GM08714 (cell line): ENCODE results near the gene TMEM151A.
"Not testable (repeated sequence)": the region's sequence is repeated elsewhere in the genome, so short reads cannot be mapped to it uniquely, and the experiment has no call there.

ENCODE experiments used
- H3K4me3 ChIP-seq: fragments of 200-500 bp; sonication (Bioruptor generic); 2 replicates; pipeline ENCODE4 v1.5.1; 2014; ENCODE audit warnings: mild to moderate bottlenecking, low read length, inconsistent platforms
- ZNF274 ChIP-seq: IDR thresholded peaks from 2 replicates; pipeline ENCODE4 v1.6.1; 2012; ENCODE audit warnings: mild to moderate bottlenecking, low read depth, low read length

The TMEM151A gene

GRCh38 chr11:66291706-66292542, at the start of gene TMEM151A:
TSS of gene TMEM151A (plus strand) at chr11:66291894. CDS start at chr11:66292014, 120 bp downstream.
- no peak for TF ChIP-seq ZNF274
- H3K4me3 ChIP-seq, result no peak within 1 kb of the TSS

- no peak overlapping the region for H3K4me3 ChIP-seq
- TF ChIP-seq ZNF274, result no peak
Measured at GRCh38 chr11:66242095-66242765, 49.5 kb upstream of the TMEM151A start.

- H3K4me3 ChIP-seq, result no peak overlapping the region
- TF ChIP-seq ZNF274, result no peak
Measured at GRCh38 chr11:66243782-66244535, 47.7 kb upstream of the TMEM151A start.

- H3K4me3 ChIP-seq, result no peak overlapping the region
- TF ChIP-seq ZNF274, result no peak
Measured at GRCh38 chr11:66247295-66247694, 44.4 kb upstream of the TMEM151A start.

- TF ChIP-seq ZNF274, result no peak
- H3K4me3 ChIP-seq, result no peak overlapping the region
Measured at GRCh38 chr11:66247801-66248200, 43.9 kb upstream of the TMEM151A start.

- no peak for TF ChIP-seq ZNF274
Measured at GRCh38 chr11:66248903-66249302, 42.8 kb upstream of the TMEM151A start.

GRCh38 chr11:66251809-66252208, 39.9 kb upstream of the TMEM151A start:
- H3K4me3 ChIP-seq, result no peak overlapping the region

More at GRCh38 chr11:66248903-66249302, 42.8 kb upstream of the TMEM151A start:
- no peak overlapping the region for H3K4me3 ChIP-seq

GRCh38 chr11:66253081-66253480, 38.6 kb upstream of the TMEM151A start:
- H3K4me3 ChIP-seq, result not testable (repeated sequence)

More at GRCh38 chr11:66251809-66252208, 39.9 kb upstream of the TMEM151A start:
- TF ChIP-seq ZNF274, result no peak

GRCh38 chr11:66258473-66258893, 33.2 kb upstream of the TMEM151A start:
- TF ChIP-seq ZNF274, result no peak
- peak overlapping the region; percentile 86 for H3K4me3 ChIP-seq

- H3K4me3 ChIP-seq, result no peak overlapping the region
- TF ChIP-seq ZNF274, result no peak
Measured at GRCh38 chr11:66259225-66259624, 32.5 kb upstream of the TMEM151A start.

- no peak for TF ChIP-seq ZNF274
- H3K4me3 ChIP-seq, result no peak overlapping the region
Measured at GRCh38 chr11:66259956-66260355, 31.7 kb upstream of the TMEM151A start.

GRCh38 chr11:66261578-66261977, 30.1 kb upstream of the TMEM151A start:
- H3K4me3 ChIP-seq, result no peak overlapping the region
- TF ChIP-seq ZNF274, result no peak

GRCh38 chr11:66262191-66262590, 29.5 kb upstream of the TMEM151A start:
- TF ChIP-seq ZNF274, result no peak
- H3K4me3 ChIP-seq, result no peak overlapping the region

- TF ChIP-seq ZNF274, result no peak
- no peak overlapping the region for H3K4me3 ChIP-seq
Measured at GRCh38 chr11:66262696-66263095, 29.0 kb upstream of the TMEM151A start.
